Neutrophil (primary cell): Measurements from ENCODE around the gene FAU.

Experiments used
- H3K27ac ChIP-seq: fragments of 200-600 bp; sonication (generic); 2 replicates; pipeline ENCODE4 v1.5.1; 2016; ENCODE audit warnings: mild to moderate bottlenecking, moderate library complexity
- H3K27me3 ChIP-seq: fragments of 200-600 bp; sonication (generic); 2 replicates; pipeline ENCODE4 v1.6.0; 2016; ENCODE audit warnings: mild to moderate bottlenecking
- H3K36me3 ChIP-seq: fragments of 200-600 bp; sonication (generic); 2 replicates; pipeline ENCODE4 v1.5.1; 2017
- H3K4me1 ChIP-seq, 2 experiments: fragments of 200-600 bp in 1 of 2; sonication (generic) in 1 of 2; 1 replicate in 1 of 2; 2 replicates in 1 of 2; pipeline versions ENCODE4 v1.5.1 to v1.6.1; 2013 to 2016; ENCODE audit warnings: low read depth in 1 of 2, low read length in 1 of 2, mild to moderate bottlenecking in 1 of 2, moderate library complexity in 1 of 2; ENCODE audit not compliant: control insufficient read depth in 1 of 2, insufficient read depth in 1 of 2
- H3K4me3 ChIP-seq, 2 experiments: fragments of 200-600 bp in 1 of 2; sonication (generic) in 1 of 2; 1 replicate in 1 of 2; 2 replicates in 1 of 2; pipeline ENCODE4 v1.5.1; 2013 to 2016; ENCODE audit warnings: low read depth in 1 of 2, low read length in 1 of 2, mild to moderate bottlenecking in 1 of 2, moderate library complexity in 1 of 2
- H3K9me3 ChIP-seq: fragments of 200-600 bp; sonication (generic); 2 replicates; pipeline ENCODE4 v1.5.1; 2016
- TF ChIP-seq, protein P1 (sequence below): fragments of 200-600 bp; sonication (generic); IDR thresholded peaks from 2 replicates; pipeline ENCODE4 v1.5.1; 2016; ENCODE audit warnings: antibody characterized with exemption

FAU gene

DNA sequence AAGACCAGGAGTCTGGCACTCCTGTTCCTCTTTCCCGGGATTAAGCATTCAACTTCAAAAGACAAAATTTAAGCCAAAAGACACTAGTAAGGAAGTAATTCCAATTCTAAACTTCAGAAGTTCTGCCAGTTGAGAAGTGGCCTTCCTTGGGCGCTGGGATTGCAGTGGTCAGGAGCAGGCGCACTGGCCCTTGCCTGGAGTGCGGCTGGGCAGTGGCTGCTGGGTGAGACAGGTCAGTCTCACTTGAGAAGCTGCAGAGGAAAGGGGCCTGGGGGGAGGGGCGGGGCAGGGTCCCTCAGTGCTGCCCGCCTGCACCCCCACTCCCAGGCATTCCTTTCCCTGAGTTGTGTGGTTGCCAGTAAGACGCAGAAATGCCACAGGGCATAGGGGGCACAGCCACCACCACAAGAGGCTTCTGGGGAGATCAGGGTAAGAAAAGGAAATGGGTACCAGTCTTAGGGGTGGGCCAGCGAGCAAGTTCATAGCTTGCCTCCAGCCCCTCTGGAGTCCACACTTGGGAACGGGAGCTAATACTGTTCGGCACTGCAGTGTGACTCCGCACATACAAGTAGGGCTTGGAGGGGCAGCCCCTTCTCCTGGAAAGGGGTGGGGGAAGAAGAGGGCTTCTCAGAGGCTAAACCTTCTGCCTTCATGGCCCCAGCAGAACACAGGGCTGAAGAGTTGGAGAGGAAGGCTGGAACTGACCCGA is 5.7 kb upstream of the FAU start:
- Histone ChIP-seq H3K4me1 (peaks cover 15% of the 10 kb centered on the region in 2 experiments), H3K36me3 (peaks cover 82% of the 10 kb centered on the region), H3K9me3 (no peaks in the 10 kb centered on the region), H3K27ac (no peak overlapping the region), H3K4me3 (no peak overlapping the region), H3K27me3 (no peaks in the 10 kb centered on the region)
- TF ChIP-seq, protein P1, sequence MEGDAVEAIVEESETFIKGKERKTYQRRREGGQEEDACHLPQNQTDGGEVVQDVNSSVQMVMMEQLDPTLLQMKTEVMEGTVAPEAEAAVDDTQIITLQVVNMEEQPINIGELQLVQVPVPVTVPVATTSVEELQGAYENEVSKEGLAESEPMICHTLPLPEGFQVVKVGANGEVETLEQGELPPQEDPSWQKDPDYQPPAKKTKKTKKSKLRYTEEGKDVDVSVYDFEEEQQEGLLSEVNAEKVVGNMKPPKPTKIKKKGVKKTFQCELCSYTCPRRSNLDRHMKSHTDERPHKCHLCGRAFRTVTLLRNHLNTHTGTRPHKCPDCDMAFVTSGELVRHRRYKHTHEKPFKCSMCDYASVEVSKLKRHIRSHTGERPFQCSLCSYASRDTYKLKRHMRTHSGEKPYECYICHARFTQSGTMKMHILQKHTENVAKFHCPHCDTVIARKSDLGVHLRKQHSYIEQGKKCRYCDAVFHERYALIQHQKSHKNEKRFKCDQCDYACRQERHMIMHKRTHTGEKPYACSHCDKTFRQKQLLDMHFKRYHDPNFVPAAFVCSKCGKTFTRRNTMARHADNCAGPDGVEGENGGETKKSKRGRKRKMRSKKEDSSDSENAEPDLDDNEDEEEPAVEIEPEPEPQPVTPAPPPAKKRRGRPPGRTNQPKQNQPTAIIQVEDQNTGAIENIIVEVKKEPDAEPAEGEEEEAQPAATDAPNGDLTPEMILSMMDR, result no peak

DNA sequence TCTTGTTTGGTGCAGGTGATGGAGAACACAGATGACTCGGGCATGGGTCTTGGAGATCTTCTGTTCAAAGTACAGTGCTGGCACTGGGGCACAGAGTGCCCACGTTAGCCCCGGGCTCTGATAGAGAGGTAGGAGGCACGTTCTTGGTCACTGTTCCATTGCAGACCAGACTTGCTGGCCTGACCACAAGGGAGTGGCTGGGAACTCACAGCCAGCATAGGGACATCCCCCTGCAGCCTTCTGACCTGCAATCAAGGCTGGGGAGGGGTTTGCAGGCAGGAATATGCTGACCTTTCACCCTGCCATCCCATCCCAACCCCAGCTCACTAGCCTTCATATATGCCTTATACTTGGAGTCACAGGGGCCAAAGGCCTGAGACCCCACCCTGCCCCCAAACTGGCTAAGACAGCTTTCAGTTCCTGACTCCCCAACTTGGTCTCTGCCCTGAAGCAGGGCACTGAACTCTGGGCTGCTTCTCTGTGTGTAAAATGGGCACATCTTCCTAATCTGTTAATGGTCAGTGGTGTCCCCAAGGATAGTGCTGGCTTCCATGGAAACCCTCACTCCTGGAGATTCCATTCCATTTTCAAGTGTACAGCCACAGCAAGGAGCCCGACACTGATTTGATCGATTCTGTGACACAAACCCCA is 4.8 kb upstream of the FAU start:
- peaks cover 75% of the 10 kb centered on the region for H3K36me3 ChIP-seq

DNA sequence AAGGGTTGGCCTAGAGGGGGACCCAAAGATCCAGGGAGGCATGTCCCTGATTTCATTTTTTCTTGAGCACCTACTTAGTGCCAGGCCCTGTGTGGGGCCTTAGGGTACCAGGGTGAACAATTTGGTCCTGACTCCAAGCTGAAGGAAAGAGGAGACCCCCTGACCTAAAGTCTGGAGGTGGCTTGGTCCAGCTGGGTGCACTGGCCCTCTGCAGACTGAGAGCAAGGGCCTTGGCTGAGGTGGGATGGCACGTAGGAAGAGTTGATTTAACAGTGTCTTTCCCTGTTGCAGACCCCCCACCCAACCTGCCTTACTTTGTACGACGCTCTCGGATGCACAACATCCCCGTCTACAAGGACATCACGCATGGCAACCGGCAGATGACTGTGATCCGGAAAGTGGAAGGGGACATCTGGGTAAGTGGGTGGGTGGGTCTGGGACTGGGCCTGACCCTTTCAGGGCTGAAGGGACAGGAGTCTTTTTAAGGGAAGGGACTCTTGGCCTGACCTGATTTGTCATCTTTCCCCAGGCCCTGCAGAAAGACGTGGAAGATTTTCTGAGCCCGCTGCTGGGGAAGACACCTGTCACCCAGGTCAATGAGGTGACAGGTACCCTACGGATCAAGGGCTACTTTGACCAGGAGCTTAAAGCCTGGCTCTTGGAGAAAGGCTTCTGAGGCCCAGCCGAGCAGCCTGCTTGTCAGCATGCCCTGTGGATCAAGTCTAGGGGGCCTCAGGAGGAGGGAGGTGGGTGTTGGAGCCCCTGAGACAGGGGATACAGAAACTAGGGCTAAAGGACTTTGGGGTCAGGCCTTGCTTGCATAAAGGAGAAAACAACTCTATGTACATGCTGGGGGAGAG is 3.5 kb upstream of the FAU start:
- TF ChIP-seq, protein P1, result no peak
- no peak overlapping the region for H3K4me3 ChIP-seq
- peaks cover 72% of the 10 kb centered on the region for H3K36me3 ChIP-seq
- H3K4me1 ChIP-seq, result peaks cover 22 to 24% of the 10 kb centered on the region in 2 experiments
- no peak overlapping the region for H3K27ac ChIP-seq
- H3K9me3 ChIP-seq, result no peaks in the 10 kb centered on the region
- no peaks in the 10 kb centered on the region for H3K27me3 ChIP-seq

More for the DNA sequence above, 4.8 kb upstream of the FAU start:
- TF ChIP-seq, protein P1, result no peak
- peaks cover 11 to 13% of the 10 kb centered on the region in 2 experiments for H3K4me1 ChIP-seq
- H3K27ac ChIP-seq, result no peak overlapping the region
- no peaks in the 10 kb centered on the region for H3K27me3 ChIP-seq
- H3K4me3 ChIP-seq, result no peak overlapping the region
- H3K9me3 ChIP-seq, result no peaks in the 10 kb centered on the region

DNA sequence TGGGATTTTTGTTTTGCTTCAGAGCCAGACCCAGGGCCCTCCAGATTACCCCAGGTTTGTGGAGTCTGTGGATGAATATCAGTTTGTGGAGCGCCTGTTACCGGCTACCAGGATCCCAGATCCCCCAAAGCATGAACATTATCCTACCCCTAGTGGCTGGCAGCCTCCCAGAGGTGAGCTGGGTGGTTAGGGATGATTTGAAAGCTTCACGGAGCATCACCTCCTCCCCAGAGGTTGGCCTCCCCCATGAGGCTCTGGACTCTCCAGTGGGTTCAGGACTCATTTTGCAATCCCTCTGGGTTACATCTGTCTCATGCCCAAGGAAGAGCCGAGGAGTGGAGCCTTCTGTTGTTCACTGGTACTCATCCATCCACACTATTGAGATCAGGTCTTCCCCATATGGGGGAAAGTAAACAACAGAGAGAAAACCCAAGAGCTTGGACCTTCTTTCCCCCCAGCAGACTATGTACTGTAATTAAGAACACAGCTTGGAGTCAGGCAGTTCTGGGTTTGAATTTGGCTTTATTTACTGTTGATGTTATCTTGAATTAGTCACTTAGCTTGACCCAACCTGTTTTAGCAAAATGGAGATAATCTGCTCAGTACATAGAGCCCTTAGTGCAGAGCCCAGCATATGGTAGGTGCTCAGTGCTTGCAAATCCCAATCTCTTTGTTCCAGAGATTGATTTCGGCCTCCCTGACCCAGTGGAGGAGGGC is 2.7 kb upstream of the FAU start:
- Histone ChIP-seq H3K9me3 (no peaks in the 10 kb centered on the region), H3K27me3 (no peaks in the 10 kb centered on the region), H3K4me1 (peaks cover 24 to 25% of the 10 kb centered on the region in 2 experiments), H3K36me3 (peaks cover 72% of the 10 kb centered on the region), H3K27ac (no peak overlapping the region), H3K4me3 (no peak overlapping the region)
- TF ChIP-seq, protein P1, result no peak

DNA sequence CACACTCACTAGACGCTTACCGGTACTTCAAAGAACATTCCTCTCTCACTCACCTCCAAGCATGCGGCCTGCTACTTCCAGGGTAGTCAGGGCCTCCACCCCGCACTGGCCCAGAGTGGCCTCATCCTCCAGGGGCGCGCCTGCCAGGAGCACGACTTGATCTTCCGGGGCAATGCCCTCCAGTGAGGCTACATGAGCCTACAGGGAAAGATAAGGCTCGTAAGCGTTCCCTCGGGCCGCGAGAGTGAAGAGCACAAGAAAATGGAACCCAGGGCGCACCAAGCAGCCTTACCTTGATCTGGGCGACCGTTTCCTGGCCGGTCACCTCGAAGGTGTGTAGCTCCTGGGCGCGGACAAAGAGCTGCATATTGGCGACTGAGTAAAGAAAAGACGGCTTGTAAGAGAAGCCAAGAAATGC is 478 bp downstream of the FAU start:
- Histone ChIP-seq H3K4me3 (peak overlapping the region; percentile 79 to 91), H3K9me3 (no peaks in the 10 kb centered on the region), H3K27me3 (no peaks in the 10 kb centered on the region), H3K27ac (peak overlapping the region; percentile 90), H3K4me1 (peaks cover 42 to 43% of the 10 kb centered on the region in 2 experiments), H3K36me3 (peaks cover 58% of the 10 kb centered on the region)
- TF ChIP-seq, protein P1, result no peak
